Measurements from ENCODE around the gene LARGE1. TPM values are rescaled to one million over a fixed set of nuclear protein-coding genes. Genes with fewer than 3 reads are reported as not detected.

The LARGE1 gene
- total RNA-seq, 1 experiment from 2014 or later: 5.8 TPM

GRCh38 chr22:33381531-33382406, 538.5 kb downstream of the LARGE1 start:
- no peak for TF ChIP-seq CTCF (IDR thresholded peaks at IDR 0.05; ENCODE audit: insufficient read depth in 1 of 2, low read depth in 1 of 2, low read length in 1 of 2, severe bottlenecking in 1 of 2, unreplicated experiment in 1 of 2)
- no peaks in the 10 kb centered on the region for H3K36me3 Mint-ChIP-seq (ENCODE audit: insufficient read depth, unreplicated experiment)
- peaks cover 24% of the 10 kb centered on the region for H3K9me3 Mint-ChIP-seq (ENCODE audit: unreplicated experiment)

GRCh38 chr22:33380789-33381530, 539.3 kb downstream of the LARGE1 start:
- no peaks in the 10 kb centered on the region for H3K36me3 Mint-ChIP-seq (ENCODE audit: insufficient read depth, unreplicated experiment)
- POLR2A ChIA-PET: no interaction called here
- BruUV-seq (replicated peaks): no TSS peak
- H3K27ac Mint-ChIP-seq (ENCODE audit: unreplicated experiment): no peak overlapping the region
- Histone ChIP-seq H3K27me3 (replicated peaks; ENCODE audit: control insufficient read depth, insufficient read depth, low read length) (no peaks in the 10 kb centered on the region), H3K4me1 (peaks cover 16% of the 10 kb centered on the region), H3K9me3 (peaks cover 3% of the 10 kb centered on the region; the same call in 1 of the 2 replicates), H3K4me3 (ENCODE audit: low read depth, low read length) (no peak overlapping the region), H3K36me3 (ENCODE audit: control insufficient read depth, insufficient read depth, low read length) (no peaks in the 10 kb centered on the region)
- no peak for TF ChIP-seq CTCF (IDR thresholded peaks at IDR 0.05; ENCODE audit: insufficient read depth in 1 of 2, low read depth in 1 of 2, low read length in 1 of 2, severe bottlenecking in 1 of 2, unreplicated experiment in 1 of 2)
- no peak overlapping the region for H3K4me3 Mint-ChIP-seq (ENCODE audit: unreplicated experiment)
- no peak for DNase-seq
- H3K4me1 Mint-ChIP-seq (ENCODE audit: low read depth, unreplicated experiment): peaks cover 17% of the 10 kb centered on the region
- no peaks in the 10 kb centered on the region for H3K27me3 Mint-ChIP-seq (ENCODE audit: insufficient read depth, unreplicated experiment)
- intact Hi-C loops (cut with micrococcal nuclease; ENCODE audit: unreplicated experiment): no loop called here
- peaks cover 16% of the 10 kb centered on the region for H3K9me3 Mint-ChIP-seq (ENCODE audit: unreplicated experiment)
- CTCF ChIA-PET: no interaction called here

More at GRCh38 chr22:33381531-33382406, 538.5 kb downstream of the LARGE1 start:
- H3K4me1 Mint-ChIP-seq (ENCODE audit: low read depth, unreplicated experiment): peaks cover 17% of the 10 kb centered on the region
- BruUV-seq (replicated peaks): no TSS peak
- Histone ChIP-seq H3K4me3 (ENCODE audit: low read depth, low read length) (no peak overlapping the region), H3K36me3 (ENCODE audit: control insufficient read depth, insufficient read depth, low read length) (no peaks in the 10 kb centered on the region), H3K4me1 (peaks cover 16% of the 10 kb centered on the region), H3K9me3 (peaks cover 3% of the 10 kb centered on the region; the same call in 1 of the 2 replicates), H3K27me3 (replicated peaks; ENCODE audit: control insufficient read depth, insufficient read depth, low read length) (no peaks in the 10 kb centered on the region)
- no peak overlapping the region for H3K4me3 Mint-ChIP-seq (ENCODE audit: unreplicated experiment)
- POLR2A ChIA-PET: no interaction called here
- no peaks in the 10 kb centered on the region for H3K27me3 Mint-ChIP-seq (ENCODE audit: insufficient read depth, unreplicated experiment)
- DNase-seq: peak; percentile 25 to 77
- CTCF ChIA-PET: no interaction called here
- H3K27ac Mint-ChIP-seq (ENCODE audit: unreplicated experiment): peak overlapping the region; percentile 3
- intact Hi-C loops (cut with micrococcal nuclease; ENCODE audit: unreplicated experiment): no loop called here

- H3K36me3 ChIP-seq (ENCODE audit: control insufficient read depth, insufficient read depth, low read length): no peaks in the 10 kb centered on the region
- Mint-ChIP-seq H3K4me1 (ENCODE audit: low read depth, unreplicated experiment) (peaks cover 17% of the 10 kb centered on the region), H3K27me3 (ENCODE audit: insufficient read depth, unreplicated experiment) (no peaks in the 10 kb centered on the region), H3K4me3 (ENCODE audit: unreplicated experiment) (no peak overlapping the region), H3K27ac (ENCODE audit: unreplicated experiment) (no peak overlapping the region), H3K9me3 (ENCODE audit: unreplicated experiment) (peaks cover 16% of the 10 kb centered on the region), H3K36me3 (ENCODE audit: insufficient read depth, unreplicated experiment) (no peaks in the 10 kb centered on the region)
- ChIA-PET CTCF (no interaction called here), POLR2A (no interaction called here)
- BruUV-seq (replicated peaks): no TSS peak
- intact Hi-C loops (cut with micrococcal nuclease; ENCODE audit: unreplicated experiment): no loop called here
- H3K27me3 ChIP-seq (replicated peaks; ENCODE audit: control insufficient read depth, insufficient read depth, low read length): no peaks in the 10 kb centered on the region
- peaks cover 3% of the 10 kb centered on the region; the same call in 1 of the 2 replicates for H3K9me3 ChIP-seq
- no peak for DNase-seq
- peaks cover 16% of the 10 kb centered on the region for H3K4me1 ChIP-seq
- no peak for TF ChIP-seq CTCF (IDR thresholded peaks at IDR 0.05; ENCODE audit: insufficient read depth in 1 of 2, low read depth in 1 of 2, low read length in 1 of 2, severe bottlenecking in 1 of 2, unreplicated experiment in 1 of 2)
- no peak overlapping the region for H3K4me3 ChIP-seq (ENCODE audit: low read depth, low read length)
Measured at GRCh38 chr22:33379836-33380235, 540.4 kb downstream of the LARGE1 start.
